WTC11 (cell line): Measurements from ENCODE around the gene ZNF438.

Experiments
- NFYB ChIP-seq: sonication (generic); formaldehyde crosslinking; conservative IDR thresholded peaks from 2 replicates; pipeline ENCODE4 v1.8.0; 2022; ENCODE audit warnings: low read depth, missing genetic modification reagents
- SP1 ChIP-seq: sonication (generic); formaldehyde crosslinking; conservative IDR thresholded peaks from 2 replicates; pipeline ENCODE4 v1.8.1; 2022; ENCODE audit warnings: missing genetic modification reagents
- ZNF416 ChIP-seq: fragments of 250-450 bp; sonication (Bioruptor Pico); IDR thresholded peaks from 2 replicates; pipeline ENCODE4 v1.9.0; 2021; ENCODE audit warnings: mild to moderate bottlenecking, inconsistent platforms
- TF ChIP-seq, protein P1 (sequence below): sonication (generic); formaldehyde crosslinking; IDR thresholded peaks from 2 replicates; pipeline ENCODE4 v1.8.1; 2023; ENCODE audit warnings: mild to moderate bottlenecking, missing genetic modification reagents, borderline replicate concordance
- TF ChIP-seq, protein P2 (sequence below): fragments of 200-600 bp; IDR thresholded peaks from 2 replicates; pipeline ENCODE4 v1.8.0; 2022; ENCODE audit warnings: antibody characterized with exemption

DNA sequence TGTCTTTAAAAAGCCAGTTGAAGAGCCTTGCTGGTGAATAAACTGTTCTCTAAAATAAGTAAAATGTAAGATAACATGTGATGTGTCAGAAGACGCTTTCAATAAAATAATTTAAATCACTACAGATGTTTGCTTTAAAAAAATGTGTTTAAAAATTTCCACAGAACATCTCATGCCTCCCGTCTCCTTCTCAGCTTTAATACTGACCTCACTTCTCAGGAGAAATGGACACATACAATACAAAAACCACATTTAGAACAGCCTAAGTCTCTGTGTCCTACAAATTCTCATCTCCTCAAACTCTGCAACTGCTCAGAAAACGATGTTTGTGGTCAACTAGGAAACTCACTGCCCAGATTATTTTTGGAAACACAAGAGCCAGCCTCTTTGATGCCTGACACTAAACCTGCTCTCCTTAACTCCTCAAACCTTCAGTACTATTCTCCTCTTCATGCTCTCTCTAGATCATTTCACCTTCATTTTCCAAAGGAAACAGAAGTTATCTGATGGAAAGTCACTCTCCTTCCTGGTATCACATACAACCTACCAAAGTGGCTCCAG is 120.3 kb downstream of the ZNF438 start:
- TF ChIP-seq SP1 (no peak), NFYB (CRISPR knock-in tag) (no peak), ZNF416 (no peak)
- TF ChIP-seq, protein P1, sequence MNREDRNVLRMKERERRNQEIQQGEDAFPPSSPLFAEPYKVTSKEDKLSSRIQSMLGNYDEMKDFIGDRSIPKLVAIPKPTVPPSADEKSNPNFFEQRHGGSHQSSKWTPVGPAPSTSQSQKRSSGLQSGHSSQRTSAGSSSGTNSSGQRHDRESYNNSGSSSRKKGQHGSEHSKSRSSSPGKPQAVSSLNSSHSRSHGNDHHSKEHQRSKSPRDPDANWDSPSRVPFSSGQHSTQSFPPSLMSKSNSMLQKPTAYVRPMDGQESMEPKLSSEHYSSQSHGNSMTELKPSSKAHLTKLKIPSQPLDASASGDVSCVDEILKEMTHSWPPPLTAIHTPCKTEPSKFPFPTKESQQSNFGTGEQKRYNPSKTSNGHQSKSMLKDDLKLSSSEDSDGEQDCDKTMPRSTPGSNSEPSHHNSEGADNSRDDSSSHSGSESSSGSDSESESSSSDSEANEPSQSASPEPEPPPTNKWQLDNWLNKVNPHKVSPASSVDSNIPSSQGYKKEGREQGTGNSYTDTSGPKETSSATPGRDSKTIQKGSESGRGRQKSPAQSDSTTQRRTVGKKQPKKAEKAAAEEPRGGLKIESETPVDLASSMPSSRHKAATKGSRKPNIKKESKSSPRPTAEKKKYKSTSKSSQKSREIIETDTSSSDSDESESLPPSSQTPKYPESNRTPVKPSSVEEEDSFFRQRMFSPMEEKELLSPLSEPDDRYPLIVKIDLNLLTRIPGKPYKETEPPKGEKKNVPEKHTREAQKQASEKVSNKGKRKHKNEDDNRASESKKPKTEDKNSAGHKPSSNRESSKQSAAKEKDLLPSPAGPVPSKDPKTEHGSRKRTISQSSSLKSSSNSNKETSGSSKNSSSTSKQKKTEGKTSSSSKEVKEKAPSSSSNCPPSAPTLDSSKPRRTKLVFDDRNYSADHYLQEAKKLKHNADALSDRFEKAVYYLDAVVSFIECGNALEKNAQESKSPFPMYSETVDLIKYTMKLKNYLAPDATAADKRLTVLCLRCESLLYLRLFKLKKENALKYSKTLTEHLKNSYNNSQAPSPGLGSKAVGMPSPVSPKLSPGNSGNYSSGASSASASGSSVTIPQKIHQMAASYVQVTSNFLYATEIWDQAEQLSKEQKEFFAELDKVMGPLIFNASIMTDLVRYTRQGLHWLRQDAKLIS (CRISPR knock-in tag) = no peak
- TF ChIP-seq, protein P2, sequence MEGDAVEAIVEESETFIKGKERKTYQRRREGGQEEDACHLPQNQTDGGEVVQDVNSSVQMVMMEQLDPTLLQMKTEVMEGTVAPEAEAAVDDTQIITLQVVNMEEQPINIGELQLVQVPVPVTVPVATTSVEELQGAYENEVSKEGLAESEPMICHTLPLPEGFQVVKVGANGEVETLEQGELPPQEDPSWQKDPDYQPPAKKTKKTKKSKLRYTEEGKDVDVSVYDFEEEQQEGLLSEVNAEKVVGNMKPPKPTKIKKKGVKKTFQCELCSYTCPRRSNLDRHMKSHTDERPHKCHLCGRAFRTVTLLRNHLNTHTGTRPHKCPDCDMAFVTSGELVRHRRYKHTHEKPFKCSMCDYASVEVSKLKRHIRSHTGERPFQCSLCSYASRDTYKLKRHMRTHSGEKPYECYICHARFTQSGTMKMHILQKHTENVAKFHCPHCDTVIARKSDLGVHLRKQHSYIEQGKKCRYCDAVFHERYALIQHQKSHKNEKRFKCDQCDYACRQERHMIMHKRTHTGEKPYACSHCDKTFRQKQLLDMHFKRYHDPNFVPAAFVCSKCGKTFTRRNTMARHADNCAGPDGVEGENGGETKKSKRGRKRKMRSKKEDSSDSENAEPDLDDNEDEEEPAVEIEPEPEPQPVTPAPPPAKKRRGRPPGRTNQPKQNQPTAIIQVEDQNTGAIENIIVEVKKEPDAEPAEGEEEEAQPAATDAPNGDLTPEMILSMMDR = no peak
